ENCODE measurements around the gene KDR. TPM values are rescaled to one million over a fixed set of nuclear protein-coding genes. Genes with fewer than 3 reads are reported as not detected.

The KDR gene
- total RNA-seq, 6 experiments from 2014 or later: 7.9 to 22.4 (median 11.7) TPM

GRCh38 chr4:55092504-55092903 is 32.9 kb downstream of the KDR start:
- no peak overlapping the region for H3K27ac ChIP-seq
- H3K27me3 ChIP-seq: no peaks in the 10 kb centered on the region
- TF ChIP-seq CTCF (IDR thresholded peaks at IDR 0.05) (no peak), POLR2A (IDR thresholded peaks at IDR 0.05) (no peak)
- 61% methylated on average over 2 of the region's 2 CpGs for WGBS (ENCODE audit: insufficient coverage, low coverage, low lambda C conversion rate, missing lambda C conversion rate)
- ATAC-seq (no peak), DNase-seq (no peak)
- H3K4me1 ChIP-seq: no peaks in the 10 kb centered on the region
- intact Hi-C loops (cut with DNase I): no loop called here
- no peaks in the 10 kb centered on the region for H3K36me3 ChIP-seq
- H3K9me3 ChIP-seq: no peaks in the 10 kb centered on the region
- no peak overlapping the region for H3K4me3 ChIP-seq

DNA sequence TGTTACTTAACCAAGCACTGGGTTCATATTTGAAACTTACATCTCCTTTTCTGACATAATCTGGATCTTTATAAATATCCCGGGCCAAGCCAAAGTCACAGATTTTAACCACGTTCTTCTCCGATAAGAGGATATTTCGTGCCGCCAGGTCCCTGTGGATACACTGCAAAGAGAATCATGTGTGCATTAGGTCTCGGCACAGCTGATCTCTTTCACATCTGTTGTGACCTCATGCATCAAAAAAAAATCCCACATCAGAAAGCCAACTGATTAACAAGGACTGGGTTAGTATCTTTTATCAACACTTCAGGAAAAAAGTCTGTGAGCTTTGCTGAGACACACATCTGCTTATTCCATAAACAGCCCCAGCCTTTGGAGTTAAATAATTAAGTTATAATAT is 35.5 kb downstream of the KDR start:
- Histone ChIP-seq H3K9me3 (no peaks in the 10 kb centered on the region), H3K27me3 (no peaks in the 10 kb centered on the region), H3K4me1 (no peaks in the 10 kb centered on the region), H3K27ac (no peak overlapping the region), H3K36me3 (no peaks in the 10 kb centered on the region), H3K4me3 (no peak overlapping the region)
- intact Hi-C loops (cut with DNase I): no loop called here
- ATAC-seq (no peak), DNase-seq (no peak)
- TF ChIP-seq POLR2A (IDR thresholded peaks at IDR 0.05) (no peak), CTCF (IDR thresholded peaks at IDR 0.05) (no peak)
- WGBS (ENCODE audit: insufficient coverage, low coverage, low lambda C conversion rate, missing lambda C conversion rate): 37% methylated on average over 6 of the region's 6 CpGs

- Histone ChIP-seq H3K27me3 (no peaks in the 10 kb centered on the region), H3K27ac (no peak overlapping the region), H3K36me3 (no peaks in the 10 kb centered on the region), H3K4me3 (no peak overlapping the region), H3K9me3 (no peaks in the 10 kb centered on the region), H3K4me1 (no peaks in the 10 kb centered on the region)
- ATAC-seq (no peak), DNase-seq (no peak)
- TF ChIP-seq CTCF (IDR thresholded peaks at IDR 0.05) (no peak), POLR2A (IDR thresholded peaks at IDR 0.05) (no peak)
- WGBS (ENCODE audit: insufficient coverage, low coverage, low lambda C conversion rate, missing lambda C conversion rate): 14% methylated on average over 1 of the region's 1 CpG
- intact Hi-C loops (cut with DNase I): no loop called here
Measured at GRCh38 chr4:55087913-55088260, 37.5 kb downstream of the KDR start.

DNA sequence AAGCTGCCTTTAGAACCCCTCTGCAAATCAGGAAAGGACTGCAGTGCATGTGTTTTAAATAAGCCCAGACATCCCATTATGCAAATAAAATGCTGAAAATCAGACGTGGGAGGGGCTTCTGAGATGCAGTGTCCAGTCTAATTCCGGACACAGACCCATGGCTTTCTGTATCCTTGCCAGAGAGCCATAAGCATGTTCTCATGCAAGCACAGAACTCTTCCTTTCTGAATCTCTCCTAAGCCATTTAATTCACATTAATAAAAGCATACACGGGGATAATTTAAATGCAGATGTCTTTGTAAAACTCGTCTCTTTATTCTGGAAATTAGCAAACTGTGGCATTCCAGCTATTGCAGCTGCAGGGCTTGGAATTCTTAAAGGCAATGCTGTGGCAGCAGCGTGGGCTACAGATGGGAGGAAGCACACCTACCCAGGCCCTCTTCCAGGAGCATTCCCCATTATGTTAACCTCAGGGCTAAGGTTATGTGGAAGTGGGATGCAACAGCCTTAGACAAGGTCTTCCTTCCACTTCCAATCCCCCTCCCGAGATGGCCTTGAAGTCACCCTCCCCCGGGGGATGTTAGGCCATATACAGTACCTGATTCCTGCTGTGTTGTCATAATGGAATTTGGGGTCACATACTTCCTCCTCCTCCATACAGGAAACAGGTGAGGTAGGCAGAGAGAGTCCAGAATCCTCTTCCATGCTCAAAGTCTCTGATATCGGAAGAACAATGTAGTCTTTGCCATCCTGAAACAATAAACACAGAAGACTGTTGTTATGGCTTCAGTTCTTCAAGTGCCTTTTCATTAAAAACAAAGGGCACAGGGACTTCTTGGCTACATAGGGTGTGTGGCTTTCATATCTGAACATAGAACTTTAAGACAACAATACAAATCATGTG is 38.1 kb downstream of the KDR start:
- Histone ChIP-seq H3K4me1 (no peaks in the 10 kb centered on the region), H3K4me3 (no peak overlapping the region), H3K27ac (no peak overlapping the region), H3K9me3 (no peaks in the 10 kb centered on the region), H3K36me3 (no peaks in the 10 kb centered on the region), H3K27me3 (no peaks in the 10 kb centered on the region)
- DNase-seq (no peak), ATAC-seq (no peak)
- WGBS (ENCODE audit: insufficient coverage, low coverage, low lambda C conversion rate, missing lambda C conversion rate): 46% methylated on average over 8 of the region's 8 CpGs
- no peak for TF ChIP-seq POLR2A (IDR thresholded peaks at IDR 0.05)
- intact Hi-C loops (cut with DNase I): no loop called here

GRCh38 chr4:55086578-55086977 is 38.8 kb downstream of the KDR start:
- Histone ChIP-seq H3K27me3 (no peaks in the 10 kb centered on the region), H3K9me3 (no peaks in the 10 kb centered on the region), H3K4me3 (no peak overlapping the region), H3K36me3 (no peaks in the 10 kb centered on the region), H3K27ac (no peak overlapping the region), H3K4me1 (no peaks in the 10 kb centered on the region)
- intact Hi-C loops (cut with DNase I): no loop called here
- DNase-seq: no peak
- TF ChIP-seq CTCF (IDR thresholded peaks at IDR 0.05) (no peak), POLR2A (IDR thresholded peaks at IDR 0.05) (no peak)
- no peak for ATAC-seq
- WGBS (ENCODE audit: insufficient coverage, low coverage, low lambda C conversion rate, missing lambda C conversion rate): 44% methylated on average over 6 of the region's 6 CpGs
